ENCODE results near the gene HOXC9.

- TF ChIP-seq CTCF (conservative IDR thresholded peaks at IDR 0.05 in 1 of 2, IDR thresholded peaks at IDR 0.05 in 1 of 2; ENCODE audit: extremely low read depth in 1 of 2, insufficient read depth in 1 of 2, low read depth in 1 of 2, low read length in 2 of 2) = no peak
- TF ChIP-seq EZH2 (IDR thresholded peaks at IDR 0.05; ENCODE audit: borderline replicate concordance, low read length) = no peak
These were observed 27.7 kb upstream of the HOXC9 start for GRCh38 chr12:53972152-53972702.

Data from mammary epithelial cell (primary cell).